MG63 (cell line): ENCODE measurements around the gene IFI30. TPM values are rescaled to one million over a fixed set of nuclear protein-coding genes. Genes with fewer than 3 reads are reported as not detected.
A peak's percentile ranks its signal among the peaks of the same experiment; 100 is the strongest.
"Not testable (repeated sequence)": the region's sequence is repeated elsewhere in the genome, so short reads cannot be mapped to it uniquely, and the experiment has no call there.

Source experiments
- DNase-seq: peaks from one replicate; pipeline ENCODE4 v3.0.0-alpha.2; 2020
- H3K27me3 ChIP-seq: fragments of 250-450 bp; sonication (Bioruptor Pico); 2 replicates; pipeline ENCODE4 v1.5.1; 2020; ENCODE audit warnings: mild to moderate bottlenecking, moderate library complexity
- H3K36me3 ChIP-seq: fragments of 250-450 bp; sonication (Bioruptor Pico); 2 replicates; pipeline ENCODE4 v1.5.1; 2020; ENCODE audit warnings: mild to moderate bottlenecking, moderate library complexity
- H3K4me3 ChIP-seq: fragments of 250-450 bp; sonication (Bioruptor Pico); 2 replicates; pipeline ENCODE4 v1.5.1; 2020; ENCODE audit warnings: mild to moderate bottlenecking, moderate library complexity
- H3K9me3 ChIP-seq: fragments of 250-450 bp; sonication (Bioruptor Pico); 2 replicates; pipeline ENCODE4 v1.5.1; 2020; ENCODE audit warnings: mild to moderate bottlenecking, moderate library complexity
- total RNA-seq: library from RNA; depleted of rRNA; stranded (reverse); fragments of >200 nt; shearing (Covaris generic); gene quantifications from 2 replicates; pipeline ENCODE4 v1.2.3, GENCODE V29; 2014; ENCODE audit warnings: low replicate concordance

The IFI30 gene
- total RNA-seq, 1 experiment from 2014 or later = 1.0 TPM

DNA sequence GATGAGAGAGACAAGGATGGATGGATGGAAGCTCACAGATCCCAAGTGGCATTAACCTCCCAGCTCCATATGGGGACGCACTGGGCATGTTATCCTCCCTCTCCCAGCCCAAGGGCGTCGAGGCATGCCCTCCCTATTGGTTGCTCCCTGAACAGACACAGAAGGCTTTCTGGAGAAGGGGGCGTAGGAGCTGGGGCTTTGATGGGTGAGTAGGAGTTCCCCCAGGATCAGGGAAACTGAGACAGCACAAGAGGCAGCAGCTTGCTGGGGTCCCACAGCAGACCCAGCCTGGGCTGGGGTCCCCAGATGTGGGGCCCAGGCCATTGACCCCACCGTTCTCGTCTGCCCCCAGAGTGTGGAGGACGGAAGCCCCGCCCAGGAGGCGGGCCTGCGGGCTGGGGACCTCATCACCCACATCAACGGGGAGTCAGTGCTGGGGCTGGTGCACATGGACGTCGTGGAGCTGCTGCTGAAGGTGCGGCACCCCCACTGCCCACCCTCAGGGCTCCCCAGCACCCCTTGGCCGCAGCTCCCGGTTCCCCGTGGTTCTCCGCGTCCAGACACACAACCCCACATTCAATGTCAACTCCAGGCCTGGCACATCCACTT, 28.1 kb upstream of the IFI30 start:
- DNase-seq = no peak
- no peaks in the 10 kb centered on the region for H3K27me3 ChIP-seq
- no peak overlapping the region for H3K4me3 ChIP-seq
- no peaks in the 10 kb centered on the region for H3K9me3 ChIP-seq
- H3K36me3 ChIP-seq = peaks cover 16% of the 10 kb centered on the region

DNA sequence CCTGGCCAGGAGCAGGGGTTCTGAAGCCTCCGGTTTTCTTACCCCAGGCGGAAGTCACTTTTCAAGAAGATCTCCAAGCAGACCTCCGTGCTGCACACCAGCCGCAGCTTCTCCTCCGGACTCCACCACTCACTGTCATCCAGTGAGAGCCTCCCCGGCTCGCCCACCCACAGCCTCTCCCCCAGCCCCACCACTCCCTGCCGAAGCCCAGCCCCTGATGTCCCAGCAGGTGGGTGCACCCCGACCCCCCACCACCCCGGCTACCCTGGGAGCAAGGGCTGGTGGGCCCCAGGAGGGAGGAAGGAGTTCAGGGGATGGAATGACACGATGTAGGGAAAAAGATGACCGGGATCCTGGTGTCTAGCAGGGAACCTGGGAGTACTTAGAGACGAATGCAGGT, 26.2 kb upstream of the IFI30 start:
- no peaks in the 10 kb centered on the region for H3K27me3 ChIP-seq
- no peak for DNase-seq
- H3K36me3 ChIP-seq = peaks cover 12% of the 10 kb centered on the region
- H3K9me3 ChIP-seq = no peaks in the 10 kb centered on the region
- H3K4me3 ChIP-seq = no peak overlapping the region

DNA sequence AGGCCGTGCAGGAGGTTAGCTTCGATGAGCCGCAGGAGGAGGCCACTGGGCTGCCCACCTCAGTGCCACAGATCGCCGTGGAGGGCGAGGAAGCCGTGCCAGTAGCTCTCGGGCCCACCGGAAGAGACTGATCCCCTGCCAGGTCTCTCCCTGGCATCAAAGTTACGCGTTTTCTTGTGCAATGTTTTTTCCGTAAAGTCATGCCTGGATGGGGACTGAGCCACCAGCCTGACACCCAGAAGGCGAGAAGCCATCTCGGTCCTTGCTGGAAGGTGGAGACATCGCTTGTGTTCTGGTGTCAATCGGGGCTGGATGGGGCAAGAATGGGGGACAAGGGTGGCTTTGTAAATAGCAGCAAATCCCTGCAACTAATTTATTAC, 24.0 kb upstream of the IFI30 start:
- DNase-seq = no peak
- H3K36me3 ChIP-seq = peaks cover 6% of the 10 kb centered on the region

DNA sequence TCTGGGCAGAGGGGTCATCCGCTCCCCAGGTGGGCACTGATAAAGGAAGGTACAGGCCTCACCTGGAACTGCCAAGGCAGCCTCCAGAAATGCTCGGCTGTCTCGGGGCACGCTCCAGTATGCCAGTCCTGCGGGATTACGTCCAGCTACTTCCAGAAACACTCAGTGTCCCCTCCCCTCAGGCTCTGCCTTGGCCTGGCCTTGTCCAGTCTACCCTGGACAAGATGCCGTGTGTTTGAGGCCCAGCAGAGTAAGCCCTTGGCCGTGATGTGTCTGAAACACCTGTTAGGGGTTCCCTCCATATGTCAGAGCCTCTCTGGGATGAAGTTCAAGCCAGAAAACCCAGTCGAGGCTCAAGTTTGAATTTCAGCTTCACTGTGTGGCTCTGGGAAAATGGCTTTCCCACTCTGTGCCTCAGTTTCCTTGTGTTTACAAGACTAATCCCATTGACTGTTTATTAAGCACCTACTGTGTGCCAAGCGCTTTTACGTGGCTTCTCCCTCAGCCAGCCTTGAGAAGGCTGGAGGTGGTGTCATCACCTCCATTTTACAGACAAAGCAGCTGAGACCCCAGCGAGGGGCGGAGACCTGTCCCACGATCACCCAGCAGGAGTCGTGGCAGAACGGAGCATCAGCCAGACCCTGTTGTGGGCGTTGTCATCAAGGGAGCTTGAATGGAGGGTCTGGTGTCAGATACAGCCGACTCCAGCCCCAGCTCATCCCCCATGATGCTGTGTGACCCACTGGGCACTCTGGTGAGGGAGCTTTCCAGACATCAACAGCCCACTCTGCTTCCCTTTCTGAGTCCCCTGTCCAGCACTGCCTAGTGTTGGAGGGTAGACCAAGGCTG, 22.6 kb upstream of the IFI30 start:
- H3K36me3 ChIP-seq = peaks cover 6% of the 10 kb centered on the region
- no peaks in the 10 kb centered on the region for H3K9me3 ChIP-seq
- no peak for DNase-seq
- H3K27me3 ChIP-seq = no peaks in the 10 kb centered on the region
- peak overlapping the region; percentile 88 for H3K4me3 ChIP-seq

More for the DNA sequence above, 24.0 kb upstream of the IFI30 start:
- H3K27me3 ChIP-seq = no peaks in the 10 kb centered on the region
- no peak overlapping the region for H3K4me3 ChIP-seq
- H3K9me3 ChIP-seq = no peaks in the 10 kb centered on the region

DNA sequence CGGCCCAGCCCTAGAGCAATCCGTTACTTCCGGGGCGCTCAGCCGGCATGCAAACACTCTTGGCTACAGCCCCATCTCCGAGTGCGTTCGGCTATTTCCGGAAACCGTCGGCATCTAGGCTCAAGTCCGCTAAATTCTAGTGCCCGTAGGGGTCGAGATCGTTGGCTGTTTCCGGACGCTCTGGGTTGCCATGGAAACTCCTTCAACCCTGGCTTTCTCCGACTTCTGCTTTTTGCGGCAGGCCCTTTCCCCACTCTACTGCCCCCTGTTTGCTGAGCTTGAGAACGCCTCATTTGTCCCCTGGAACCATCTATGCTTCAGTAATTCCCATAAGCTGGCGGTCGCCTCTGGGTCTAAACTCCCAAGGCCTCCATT, 21.2 kb upstream of the IFI30 start:
- DNase-seq = peak; percentile 96
- H3K4me3 ChIP-seq = peak overlapping the region; percentile 88

DNA sequence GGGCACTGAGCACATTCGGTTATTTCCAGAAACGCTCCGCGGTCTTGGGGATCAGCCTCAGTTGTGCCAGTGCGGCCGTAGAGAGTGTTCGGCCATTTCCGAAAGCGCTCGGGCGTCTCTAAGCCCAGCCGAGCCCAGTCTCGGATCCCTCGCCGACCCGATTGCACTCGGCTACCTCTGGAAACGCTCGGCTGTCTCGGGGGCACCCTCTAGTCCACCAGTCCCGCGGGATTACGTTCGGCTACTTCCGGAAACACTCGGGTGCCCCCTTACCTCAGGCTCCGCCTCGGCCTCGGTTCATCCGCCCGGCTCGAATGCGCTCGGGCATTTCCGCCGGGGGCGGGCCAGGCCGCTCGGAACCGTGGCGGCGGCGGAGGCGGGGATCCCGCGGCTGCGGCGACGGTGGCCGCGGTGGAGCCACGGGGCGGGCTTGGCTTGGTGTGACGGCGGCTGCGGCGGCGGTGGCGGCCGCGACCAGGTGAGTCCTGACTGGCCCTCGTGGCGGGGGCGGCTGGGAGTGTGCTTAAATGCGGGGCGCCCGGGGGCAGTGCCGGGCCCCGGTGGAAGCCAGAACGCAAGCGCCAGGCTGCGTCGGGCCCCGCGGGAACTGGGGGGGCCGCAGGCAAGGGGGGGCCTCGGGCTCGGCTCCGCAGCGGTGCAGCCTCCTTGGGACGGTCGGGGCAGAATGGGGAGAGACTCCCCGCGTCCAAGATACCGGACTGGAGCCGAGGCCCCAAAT, 20.6 kb upstream of the IFI30 start, which contains the start of gene PIK3R2:
TSS of gene PIK3R2 (plus strand) at position 347 of the 739 bp plus-strand sequence. CDS start 2,717 bp downstream, outside the sequence.
- DNase-seq = peak; percentile 99
- H3K4me3 ChIP-seq = peak within 1 kb of the TSS; percentile 88
- H3K9me3 ChIP-seq = no peaks in the 10 kb centered on the region
- H3K27me3 ChIP-seq = no peaks in the 10 kb centered on the region
- peaks cover 12% of the 10 kb centered on the region for H3K36me3 ChIP-seq

More for the DNA sequence above, 21.2 kb upstream of the IFI30 start:
- peaks cover 11% of the 10 kb centered on the region for H3K36me3 ChIP-seq
- no peaks in the 10 kb centered on the region for H3K9me3 ChIP-seq
- no peaks in the 10 kb centered on the region for H3K27me3 ChIP-seq

DNA sequence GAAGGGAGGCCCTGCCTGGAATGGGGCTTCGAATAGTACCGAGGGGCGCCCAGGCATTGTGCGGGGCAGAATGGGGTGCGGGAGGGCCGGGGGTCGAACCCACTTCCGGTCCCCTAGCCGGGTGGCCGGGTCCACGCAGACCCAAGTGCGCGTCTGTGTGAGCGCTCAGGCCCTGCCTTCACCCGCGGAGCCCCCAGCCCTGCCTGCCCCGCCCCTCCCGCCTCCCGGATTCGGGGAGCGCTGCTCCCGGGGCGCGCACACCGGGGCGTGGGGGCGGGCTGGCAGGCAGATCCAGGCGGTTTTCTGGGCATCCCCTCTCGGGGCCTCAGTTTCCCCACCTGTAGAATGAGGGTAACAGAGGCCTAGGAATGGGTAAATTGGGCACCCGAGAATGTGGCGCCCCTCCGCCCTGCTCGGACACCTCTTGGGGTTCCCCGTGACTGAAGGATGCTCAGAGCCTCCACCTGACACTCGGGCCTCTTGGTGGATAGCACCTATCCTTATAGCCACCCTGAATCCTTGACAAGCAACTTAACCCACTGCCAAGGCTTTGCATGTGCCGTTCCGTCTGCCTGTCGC, 20.0 kb upstream of the IFI30 start:
- no peaks in the 10 kb centered on the region for H3K27me3 ChIP-seq
- H3K9me3 ChIP-seq = no peaks in the 10 kb centered on the region
- peaks cover 13% of the 10 kb centered on the region for H3K36me3 ChIP-seq
- DNase-seq = peak; percentile 41
- peak overlapping the region; percentile 88 for H3K4me3 ChIP-seq

DNA sequence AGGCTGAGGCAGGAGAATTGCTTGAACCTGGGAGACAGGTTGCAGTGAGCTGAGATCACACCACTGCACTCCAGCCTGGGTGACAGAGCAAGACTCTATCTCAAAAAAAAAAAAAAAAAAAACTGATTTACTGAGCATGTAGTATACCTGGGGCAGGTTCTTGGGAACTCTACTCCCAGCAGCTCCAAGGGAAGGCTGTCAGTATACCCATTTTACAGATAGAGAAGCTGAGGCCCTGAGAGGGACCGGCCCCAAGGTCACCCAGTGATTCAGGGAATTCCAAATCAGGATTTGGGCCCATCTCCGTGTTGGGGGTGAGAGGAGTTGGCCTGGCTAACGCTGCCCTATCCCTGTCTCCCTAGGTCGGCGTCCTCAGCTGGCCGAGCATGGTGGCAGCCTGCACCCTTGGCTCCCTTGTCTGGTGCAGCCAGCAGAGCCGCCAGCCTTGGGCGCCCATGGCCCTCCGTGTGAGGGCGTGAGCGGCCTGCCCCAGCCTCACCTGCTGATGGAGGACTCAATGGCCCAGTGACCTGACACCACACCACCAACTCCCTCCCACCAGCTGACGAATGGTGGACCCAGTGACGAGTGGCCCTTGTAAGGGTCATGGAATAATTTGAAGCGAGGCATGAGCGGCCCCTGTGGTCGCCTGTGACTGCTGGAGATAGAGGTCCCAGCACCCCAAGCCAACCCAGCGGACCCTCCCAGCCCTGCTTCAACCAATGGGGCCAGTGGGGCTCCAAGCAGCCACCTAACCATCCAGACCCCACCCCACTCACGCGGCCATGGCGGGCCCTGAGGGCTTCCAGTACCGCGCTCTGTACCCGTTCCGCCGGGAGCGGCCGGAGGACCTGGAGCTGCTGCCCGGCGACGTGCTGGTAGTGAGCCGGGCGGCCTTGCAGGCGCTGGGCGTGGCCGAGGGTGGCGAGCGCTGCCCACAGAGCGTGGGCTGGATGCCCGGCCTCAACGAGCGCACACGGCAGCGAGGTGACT, 18.2 kb upstream of the IFI30 start:
- DNase-seq = no peak
- H3K27me3 ChIP-seq = no peaks in the 10 kb centered on the region
- H3K9me3 ChIP-seq = no peaks in the 10 kb centered on the region
- H3K4me3 ChIP-seq = no peak overlapping the region
- peaks cover 13% of the 10 kb centered on the region for H3K36me3 ChIP-seq

DNA sequence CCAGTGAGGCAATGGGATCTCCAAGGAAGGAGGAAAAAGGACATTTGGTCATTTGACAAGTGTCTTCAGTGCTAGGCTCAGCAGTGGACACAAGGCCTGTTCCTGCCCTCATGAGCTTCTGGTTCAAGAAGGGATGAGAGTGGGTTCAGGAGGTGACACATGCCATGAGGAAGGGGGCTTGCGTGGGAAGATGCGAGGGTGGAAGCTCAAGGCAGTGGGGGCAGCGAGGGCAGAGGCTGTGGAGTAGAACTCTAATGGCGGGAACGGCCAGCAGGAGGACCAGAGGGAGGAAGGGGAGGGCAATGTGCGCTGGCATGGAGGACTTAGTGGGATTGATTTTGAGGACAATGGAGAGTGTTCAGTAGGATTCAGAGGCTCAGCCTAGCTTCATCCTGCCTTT, 17.3 kb upstream of the IFI30 start:
- no peaks in the 10 kb centered on the region for H3K9me3 ChIP-seq
- H3K4me3 ChIP-seq = no peak overlapping the region
- peaks cover 16% of the 10 kb centered on the region for H3K36me3 ChIP-seq
- H3K27me3 ChIP-seq = no peaks in the 10 kb centered on the region
- DNase-seq = no peak

DNA sequence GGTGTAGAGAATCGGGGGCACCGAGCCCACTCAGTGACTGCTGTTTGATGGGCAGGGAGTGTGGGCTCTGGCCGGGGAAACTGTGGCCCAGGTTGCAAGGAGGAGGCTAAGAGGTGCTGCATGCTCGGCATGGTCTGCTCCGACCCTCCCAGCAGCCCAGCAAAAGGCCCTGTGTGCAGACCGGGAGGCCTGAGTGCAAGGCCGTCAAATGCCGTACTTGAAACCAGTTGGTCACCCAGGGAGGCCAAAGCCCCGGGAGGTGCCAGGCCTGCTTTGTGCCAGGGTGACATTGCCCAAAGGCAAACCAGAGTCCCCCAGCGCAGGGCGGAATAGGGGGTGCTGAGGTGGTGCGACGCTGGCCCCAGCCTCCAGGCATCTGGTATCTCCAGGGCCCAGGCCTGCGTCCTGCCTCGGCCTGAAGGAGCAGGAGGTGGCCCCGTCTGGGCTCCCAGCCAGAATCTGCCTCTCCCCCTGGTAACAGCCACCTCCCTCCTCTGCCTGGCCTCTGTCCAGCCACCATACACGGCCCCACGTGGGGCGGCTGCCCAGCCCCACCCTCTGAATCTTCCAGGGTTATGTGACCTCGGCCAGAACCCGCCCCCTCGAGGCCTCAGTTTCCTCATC, 16.7 kb upstream of the IFI30 start:
- Histone ChIP-seq H3K36me3 (peaks cover 21% of the 10 kb centered on the region), H3K4me3 (no peak overlapping the region), H3K9me3 (no peaks in the 10 kb centered on the region), H3K27me3 (no peaks in the 10 kb centered on the region)
- DNase-seq = peak; percentile 52

DNA sequence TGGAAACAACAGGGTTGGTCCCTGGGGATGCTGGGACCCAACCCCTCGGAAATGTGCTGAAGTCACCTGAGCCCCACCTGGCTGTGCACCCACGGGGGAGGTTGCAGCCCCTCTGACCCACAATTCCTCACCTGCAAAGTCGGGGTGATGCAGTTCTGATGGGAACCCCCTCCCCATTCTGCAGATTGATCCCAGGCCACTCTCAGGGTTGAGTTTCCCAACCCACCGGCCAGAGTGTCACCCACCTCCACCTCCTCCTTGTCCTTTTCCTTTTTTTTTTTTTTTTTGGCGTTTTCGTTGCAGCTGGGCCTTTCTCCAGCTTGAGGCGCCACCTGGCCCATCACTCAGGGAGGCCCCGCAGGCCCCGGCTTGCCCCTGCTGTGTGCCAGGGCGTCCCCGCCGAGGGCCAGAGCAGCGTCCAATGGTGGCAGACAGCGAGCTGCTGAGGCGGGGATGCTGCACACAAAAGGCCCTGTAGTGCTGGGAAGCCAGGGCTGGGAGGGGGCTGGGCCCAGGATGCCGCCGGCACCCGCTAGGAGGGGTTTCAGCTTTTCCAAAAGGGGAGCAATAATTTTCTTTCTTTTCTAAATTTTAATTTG, 16.0 kb upstream of the IFI30 start:
- Histone ChIP-seq H3K9me3 (no peaks in the 10 kb centered on the region), H3K27me3 (no peaks in the 10 kb centered on the region), H3K36me3 (peaks cover 27% of the 10 kb centered on the region), H3K4me3 (no peak overlapping the region)
- no peak for DNase-seq

DNA sequence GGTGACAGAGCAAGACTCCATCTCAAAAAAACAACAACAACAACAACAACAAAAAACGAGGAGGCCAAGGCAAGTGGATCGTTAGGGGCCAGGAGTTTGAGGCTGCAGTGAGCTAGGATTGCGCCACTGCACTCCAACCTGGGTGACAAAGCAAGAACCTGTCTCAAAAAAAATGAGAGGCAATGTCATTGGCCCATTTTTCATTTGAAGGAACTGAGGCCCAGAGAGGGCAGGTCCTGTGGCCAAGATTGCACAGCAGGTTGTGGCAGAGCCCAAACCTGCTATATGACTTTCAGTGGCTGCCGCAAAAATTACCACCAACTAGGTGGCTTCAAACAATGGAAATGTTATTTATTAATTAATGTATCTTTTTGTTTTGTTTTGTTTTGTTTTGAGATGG, 15.1 kb upstream of the IFI30 start:
- H3K4me3 ChIP-seq = no peak overlapping the region
- no peaks in the 10 kb centered on the region for H3K27me3 ChIP-seq
- H3K9me3 ChIP-seq = no peaks in the 10 kb centered on the region
- no peak for DNase-seq
- H3K36me3 ChIP-seq = peaks cover 36% of the 10 kb centered on the region

DNA sequence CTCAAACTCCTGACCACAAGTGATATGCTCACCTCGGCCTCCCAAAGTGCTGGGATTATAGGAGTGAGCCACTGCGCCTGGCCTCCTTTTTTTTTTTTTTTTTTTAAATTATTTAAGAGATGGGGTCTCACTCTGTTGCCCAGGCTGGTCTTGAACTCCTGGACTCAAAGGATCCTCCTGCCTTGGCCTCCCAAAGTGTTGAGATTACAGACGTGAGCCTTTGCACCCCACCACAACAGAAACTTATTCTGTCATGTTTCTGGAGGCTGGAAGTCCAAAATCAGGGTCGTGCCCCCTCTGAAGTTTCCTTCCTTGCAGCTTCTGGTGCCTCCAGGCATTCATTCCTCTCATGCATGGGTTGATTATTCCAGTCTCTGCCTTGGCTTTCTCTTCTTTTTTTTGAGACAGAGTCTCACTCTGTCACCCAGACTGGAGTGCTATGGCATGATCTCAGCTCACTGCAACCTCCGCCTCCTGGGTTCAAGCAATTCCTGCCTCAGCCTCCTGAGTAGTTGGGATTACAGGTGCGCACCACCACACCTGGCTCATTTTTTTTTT, 14.5 kb upstream of the IFI30 start:
- peaks cover 43% of the 10 kb centered on the region for H3K36me3 ChIP-seq
- H3K4me3 ChIP-seq, DNase-seq, H3K27me3 ChIP-seq, H3K9me3 ChIP-seq: not testable (repeated sequence)

DNA sequence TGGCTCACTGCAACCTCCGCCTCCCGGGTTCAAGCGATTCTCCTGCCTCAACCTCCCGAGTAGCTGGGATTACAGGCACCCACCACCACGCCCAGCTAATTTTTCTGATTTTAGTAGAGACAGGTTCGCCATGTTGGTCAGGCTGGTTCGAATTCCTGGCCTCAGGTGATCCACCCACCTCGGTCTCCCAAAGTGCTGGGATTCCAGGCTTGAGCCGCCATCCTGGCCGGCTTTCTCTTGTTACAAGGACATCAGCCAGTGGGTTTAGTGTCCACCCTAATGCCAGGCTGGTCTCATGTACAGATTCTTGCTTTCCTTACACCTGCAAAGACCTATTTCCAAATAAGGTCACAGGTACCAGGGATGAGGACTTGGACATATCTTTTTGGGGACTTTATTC, 13.8 kb upstream of the IFI30 start:
- no peaks in the 10 kb centered on the region for H3K27me3 ChIP-seq
- no peaks in the 10 kb centered on the region for H3K9me3 ChIP-seq
- H3K36me3 ChIP-seq = peaks cover 45% of the 10 kb centered on the region
- DNase-seq = no peak
- no peak overlapping the region for H3K4me3 ChIP-seq

DNA sequence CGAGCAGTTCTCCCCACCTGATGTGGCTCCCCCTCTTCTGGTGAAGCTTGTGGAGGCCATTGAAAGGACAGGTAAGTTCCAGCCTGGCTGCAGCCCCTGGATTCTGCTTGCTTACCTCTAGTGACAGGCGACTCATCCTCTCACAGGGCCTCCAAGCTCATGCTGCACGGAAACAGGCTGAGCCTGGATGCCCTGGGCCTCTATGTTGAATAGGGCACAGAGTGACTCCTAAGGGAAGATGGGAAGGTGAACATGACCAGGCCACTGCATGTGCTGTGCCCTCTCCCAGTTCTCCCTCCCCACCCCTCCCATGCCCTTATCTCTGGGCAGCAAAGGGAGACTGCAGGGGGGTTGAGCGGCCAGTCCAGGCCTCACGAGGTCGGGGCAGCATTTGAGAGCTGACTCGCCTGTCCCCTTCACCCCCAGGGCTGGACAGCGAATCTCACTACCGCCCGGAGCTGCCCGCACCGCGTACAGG, 13.1 kb upstream of the IFI30 start:
- Histone ChIP-seq H3K4me3 (peak overlapping the region; percentile 21), H3K27me3 (no peaks in the 10 kb centered on the region), H3K36me3 (peaks cover 48% of the 10 kb centered on the region), H3K9me3 (no peaks in the 10 kb centered on the region)
- DNase-seq = peak; percentile 12
